Activated naive CD8-positive, alpha-beta T cell treated with anti-CD3 and anti-CD28 coated beads, Interleukin-2, amount 50 U/mL, for 24 hours (primary cell): Measurements from ENCODE around the gene COL1A1.

Experiments used
- ATAC-seq: fragments of 150-1000 bp; cut with Tn5 transposase; one replicate; pipeline ENCODE4 v1.10.0; 2021
- DNase-seq: peaks from one replicate; pipeline ENCODE4 v3.0.0; 2021
- H3K27ac Mint-ChIP-seq: one replicate; pipeline ENCODE4 v1.8.0; 2021; ENCODE audit warnings: mild to moderate bottlenecking, mixed read lengths
- H3K27me3 Mint-ChIP-seq: one replicate; pipeline ENCODE4 v1.8.0; 2021; ENCODE audit warnings: mixed read lengths
- H3K36me3 Mint-ChIP-seq: one replicate; pipeline ENCODE4 v1.8.0; 2021; ENCODE audit warnings: low read depth, mixed read lengths
- H3K4me1 Mint-ChIP-seq: one replicate; pipeline ENCODE4 v1.8.0; 2021; ENCODE audit warnings: mixed read lengths
- H3K4me3 Mint-ChIP-seq: one replicate; pipeline ENCODE4 v1.8.0; 2021; ENCODE audit warnings: mild to moderate bottlenecking, moderate library complexity, mixed read lengths
- H3K9me3 Mint-ChIP-seq: one replicate; pipeline ENCODE4 v1.8.0; 2021; ENCODE audit warnings: mixed read lengths

The COL1A1 gene

DNA sequence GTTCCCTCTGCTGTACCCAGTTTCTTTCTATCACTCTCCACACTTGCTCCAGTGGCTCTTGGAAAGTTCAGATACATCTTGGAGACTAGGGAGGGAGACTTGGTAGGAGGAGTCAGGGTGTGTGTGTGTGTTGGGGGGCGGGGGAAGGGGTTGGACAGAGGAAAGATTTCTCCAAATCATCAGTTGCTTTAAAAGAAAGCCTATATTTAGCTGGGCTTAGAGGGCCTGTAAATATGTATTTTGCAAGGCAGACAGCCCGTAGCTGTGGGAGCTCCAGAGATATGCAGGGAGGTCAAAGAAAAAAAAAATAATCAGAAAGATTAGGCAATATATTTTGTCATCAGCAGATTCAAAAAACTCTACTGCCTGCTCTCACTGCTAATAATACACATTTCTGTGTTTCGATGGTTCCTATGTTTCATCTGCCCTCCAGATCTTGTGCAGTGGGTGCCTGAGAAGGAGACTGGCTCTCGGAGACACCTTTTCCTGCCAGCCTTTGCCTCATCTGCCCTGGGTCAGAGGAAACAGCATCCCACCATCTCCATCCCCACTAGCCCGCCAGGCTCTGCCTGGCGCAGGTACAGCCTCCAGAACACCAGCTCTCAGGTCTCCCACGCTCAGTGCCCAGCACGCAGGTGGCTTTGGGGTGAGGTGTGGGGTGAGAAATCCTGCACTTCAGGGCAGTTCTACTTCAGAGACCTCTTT lies 46.2 kb downstream of the COL1A1 start:
- Mint-ChIP-seq H3K36me3 (no peaks in the 10 kb centered on the region), H3K9me3 (no peaks in the 10 kb centered on the region), H3K27ac (no peak overlapping the region), H3K4me3 (no peak overlapping the region), H3K27me3 (no peaks in the 10 kb centered on the region), H3K4me1 (peaks cover 29% of the 10 kb centered on the region)
- DNase-seq (no peak), ATAC-seq (no peak)

DNA sequence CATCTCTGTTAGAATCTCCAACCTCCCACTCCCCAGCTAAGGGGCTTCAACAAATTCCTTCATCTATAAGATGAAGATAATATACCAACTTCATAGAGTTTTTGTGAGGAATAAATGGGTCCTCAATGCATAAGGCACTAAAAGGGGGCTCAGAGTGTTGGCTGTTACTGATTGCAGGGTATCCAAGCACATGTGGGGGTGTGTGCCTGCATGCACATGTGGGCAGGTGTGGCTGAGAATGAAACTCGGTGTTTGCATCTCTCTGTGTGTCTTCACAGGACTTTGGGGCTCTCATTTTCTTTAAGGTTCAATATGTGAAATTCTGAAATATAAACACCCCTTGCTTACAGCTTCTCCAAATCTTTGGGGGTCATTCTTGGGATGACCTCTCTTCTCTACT lies 46.8 kb downstream of the COL1A1 start:
- no peaks in the 10 kb centered on the region for H3K27me3 Mint-ChIP-seq
- DNase-seq (no peak), ATAC-seq (no peak)
- H3K27ac Mint-ChIP-seq: no peak overlapping the region
- no peak overlapping the region for H3K4me3 Mint-ChIP-seq
- no peaks in the 10 kb centered on the region for H3K9me3 Mint-ChIP-seq
- no peaks in the 10 kb centered on the region for H3K36me3 Mint-ChIP-seq
- peaks cover 29% of the 10 kb centered on the region for H3K4me1 Mint-ChIP-seq

DNA sequence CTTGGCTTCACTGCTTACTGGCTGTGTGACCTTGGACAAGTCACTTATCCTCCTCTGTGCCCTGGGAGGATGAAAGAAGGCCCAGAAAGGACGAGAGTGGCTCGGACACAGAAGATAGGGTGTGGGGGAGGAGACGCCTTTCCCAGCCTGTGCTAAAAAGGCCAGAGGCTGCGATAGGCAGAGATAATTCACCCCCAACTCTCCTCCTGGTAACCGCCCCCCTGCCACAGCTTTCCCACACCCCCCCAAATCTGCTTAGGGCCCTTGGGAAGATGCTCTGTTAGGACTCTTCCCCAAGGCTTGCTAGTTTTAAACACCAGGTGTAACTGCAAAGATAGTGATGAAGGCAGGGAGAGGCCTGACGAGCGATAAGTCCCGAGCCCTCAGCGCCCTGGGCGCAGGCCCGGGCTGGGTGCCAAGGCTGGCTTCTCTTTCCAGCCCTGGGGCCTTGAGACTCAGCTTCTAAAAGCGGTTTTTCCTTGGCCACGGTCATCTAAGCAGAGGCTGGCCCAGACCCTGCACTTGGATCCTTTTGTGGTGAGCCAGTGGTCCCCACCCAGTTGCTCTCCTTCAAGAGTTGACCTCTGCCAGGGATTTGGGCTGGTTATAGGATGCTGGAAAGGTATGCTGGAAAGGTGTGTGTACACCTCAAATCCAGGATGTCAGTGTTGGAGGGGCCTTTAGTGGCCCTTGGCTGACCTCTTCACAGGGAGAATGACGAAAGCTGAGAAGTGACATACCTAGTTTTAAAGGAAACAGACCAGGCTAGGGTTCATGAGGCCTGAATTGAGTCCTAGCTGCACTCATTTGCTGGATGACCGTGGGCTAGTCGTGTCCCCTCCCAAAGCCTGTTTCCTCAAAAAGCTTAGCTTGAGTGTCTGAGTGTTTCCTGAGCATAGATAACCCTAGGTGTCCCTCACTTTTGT lies 47.5 kb downstream of the COL1A1 start:
- no peaks in the 10 kb centered on the region for H3K27me3 Mint-ChIP-seq
- no peaks in the 10 kb centered on the region for H3K36me3 Mint-ChIP-seq
- H3K4me3 Mint-ChIP-seq: no peak overlapping the region
- ATAC-seq (no peak), DNase-seq (no peak)
- no peak overlapping the region for H3K27ac Mint-ChIP-seq
- peaks cover 29% of the 10 kb centered on the region for H3K4me1 Mint-ChIP-seq
- no peaks in the 10 kb centered on the region for H3K9me3 Mint-ChIP-seq

DNA sequence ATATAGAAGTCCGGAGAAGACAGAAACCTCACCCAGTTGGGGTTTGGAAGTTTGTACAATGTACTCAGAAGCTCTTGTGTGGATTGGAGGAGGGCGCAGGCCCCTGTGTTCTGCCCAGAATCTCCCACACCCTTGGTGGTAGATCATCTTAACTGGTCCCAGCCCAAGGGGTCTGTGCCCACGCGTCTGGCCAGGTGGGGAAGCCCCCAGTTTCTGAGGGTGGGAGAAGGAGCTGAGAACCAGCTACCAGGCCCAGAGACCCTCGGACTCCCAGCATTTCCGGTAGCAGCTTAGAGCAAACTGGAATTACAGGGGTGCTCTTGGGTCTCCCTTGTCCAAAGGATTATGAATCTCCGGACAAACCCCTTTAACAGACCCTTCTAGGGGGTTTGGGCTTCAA lies 48.7 kb downstream of the COL1A1 start:
- H3K4me3 Mint-ChIP-seq: no peak overlapping the region

DNA sequence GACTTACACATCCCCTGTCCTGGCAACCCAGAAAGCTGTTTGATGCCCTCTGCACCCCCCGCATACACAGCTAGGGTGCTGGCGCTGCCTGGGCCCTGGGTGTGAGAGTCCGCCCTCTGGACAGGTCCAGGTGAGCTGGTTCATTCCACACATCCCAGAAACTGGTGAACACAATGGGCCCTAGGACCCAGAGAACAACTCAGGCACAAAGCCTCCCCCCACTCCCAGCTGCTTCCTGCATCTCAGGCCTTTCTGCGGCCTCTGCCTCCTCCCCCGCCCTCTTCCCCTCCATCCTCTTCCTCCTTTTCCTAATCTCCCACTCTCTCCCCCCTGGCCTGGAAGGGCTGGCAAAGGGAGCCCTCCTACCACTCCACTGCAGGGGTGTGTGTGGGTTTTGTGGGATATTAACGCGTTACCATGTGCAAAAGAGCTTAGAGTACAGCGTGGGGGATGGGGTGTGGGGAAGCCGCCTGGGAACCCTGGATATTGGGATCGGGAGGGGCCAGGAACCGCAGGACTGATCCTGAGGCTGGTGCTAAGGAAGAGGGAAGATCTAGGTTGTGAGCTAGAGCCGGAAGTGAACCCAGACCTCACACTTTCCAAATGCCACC lies 49.4 kb downstream of the COL1A1 start:
- DNase-seq (peak; percentile 58), ATAC-seq (peak; percentile 11)
- Mint-ChIP-seq H3K4me3 (peak overlapping the region; percentile 93), H3K27ac (peak overlapping the region; percentile 90), H3K36me3 (peaks cover 5% of the 10 kb centered on the region), H3K27me3 (no peaks in the 10 kb centered on the region), H3K9me3 (no peaks in the 10 kb centered on the region), H3K4me1 (peaks cover 35% of the 10 kb centered on the region)

More for the DNA sequence above, 48.7 kb downstream of the COL1A1 start:
- Mint-ChIP-seq H3K9me3 (no peaks in the 10 kb centered on the region), H3K27ac (peak overlapping the region; percentile 90), H3K27me3 (no peaks in the 10 kb centered on the region), H3K4me1 (peaks cover 28% of the 10 kb centered on the region), H3K36me3 (peaks cover 2% of the 10 kb centered on the region)
- no peak for ATAC-seq
- no peak for DNase-seq

DNA sequence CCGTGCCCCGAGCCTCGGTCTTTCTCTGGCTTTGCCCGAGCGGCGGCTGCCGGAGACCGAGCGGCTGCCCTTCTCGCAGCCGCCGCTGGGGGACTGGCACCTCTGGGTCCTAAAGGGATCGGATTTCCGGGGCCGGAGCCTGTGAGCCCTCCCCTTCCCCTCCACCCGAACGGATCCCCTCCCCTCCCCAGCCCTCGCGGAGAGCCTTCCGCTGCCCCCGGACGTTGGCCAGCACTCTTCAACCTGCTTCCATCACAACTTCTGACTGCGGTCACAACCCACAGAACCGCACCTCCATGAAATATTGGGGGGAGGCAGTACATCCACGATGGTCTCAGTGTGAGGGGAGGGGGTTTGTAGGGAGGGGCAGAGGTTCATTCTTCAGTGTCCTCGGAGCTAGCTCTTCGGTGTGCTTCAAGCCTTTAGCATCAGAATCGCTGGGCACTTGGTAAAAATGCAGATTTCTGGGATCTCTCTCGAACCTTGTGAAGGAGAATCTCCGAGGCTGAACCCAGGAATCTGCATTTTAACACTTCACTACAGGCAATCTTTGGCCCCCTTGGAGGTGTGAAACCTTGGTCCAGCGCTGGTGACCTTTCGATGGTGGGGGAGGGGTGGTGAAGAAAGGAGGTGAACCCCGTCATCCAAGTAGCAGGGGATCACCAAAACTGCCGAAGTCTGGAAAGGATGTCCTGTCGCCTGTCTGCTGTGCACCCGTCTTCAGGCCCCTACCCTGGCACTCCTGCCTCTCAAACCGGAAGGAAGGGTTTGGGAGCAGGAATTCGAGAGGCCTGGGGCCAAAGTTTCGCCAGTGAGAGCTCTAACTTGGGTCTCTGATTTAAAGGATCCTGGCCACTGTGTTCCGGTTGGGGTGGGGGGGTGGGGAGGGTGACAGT lies 50.1 kb downstream of the COL1A1 start:
- DNase-seq: peak; percentile 91
- H3K9me3 Mint-ChIP-seq: no peaks in the 10 kb centered on the region
- peaks cover 11% of the 10 kb centered on the region for H3K36me3 Mint-ChIP-seq
- peaks cover 43% of the 10 kb centered on the region for H3K4me1 Mint-ChIP-seq
- peak overlapping the region; percentile 90 for H3K27ac Mint-ChIP-seq
- peak; percentile 68 for ATAC-seq
- H3K4me3 Mint-ChIP-seq: peak overlapping the region; percentile 93
- H3K27me3 Mint-ChIP-seq: no peaks in the 10 kb centered on the region

DNA sequence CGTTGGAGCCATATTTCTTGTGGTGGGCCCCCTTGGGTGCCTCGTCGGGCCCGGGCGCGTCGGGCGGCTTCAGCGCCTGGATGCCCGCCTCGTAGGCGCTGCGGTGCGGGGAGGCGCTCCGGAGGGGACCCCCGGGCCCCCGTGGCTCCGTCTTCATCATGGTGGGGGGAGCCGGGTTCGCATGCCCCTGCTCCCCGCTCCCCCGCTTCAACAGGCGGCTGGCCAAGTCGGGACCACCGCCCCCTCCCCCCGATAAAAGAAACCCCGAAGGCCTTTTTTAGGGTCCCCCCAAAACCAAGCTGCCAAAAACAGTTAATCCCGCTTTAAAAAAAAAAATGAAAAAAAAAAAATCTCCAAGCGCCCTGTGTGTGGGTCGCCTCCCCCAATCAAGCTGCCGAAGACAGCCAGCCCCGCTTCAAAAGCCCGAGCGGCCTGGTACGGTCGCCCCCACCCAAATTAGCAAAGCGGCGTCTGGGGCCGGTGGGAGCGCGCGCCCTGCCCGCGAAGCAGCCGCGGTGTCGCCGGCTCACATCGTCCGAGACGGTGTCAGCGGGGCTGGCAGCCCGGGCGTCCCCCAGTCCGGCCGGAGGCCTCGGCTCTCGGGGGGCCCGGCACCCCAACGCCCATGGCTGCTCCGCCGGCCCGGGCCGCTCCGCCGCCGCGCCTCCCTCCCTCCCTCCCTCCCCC lies 50.9 kb downstream of the COL1A1 start, which contains the start of gene PPP1R9B:
Gene PPP1R9B, minus strand, starts transcription at position 324 of the 687 bp plus-strand sequence. Its CDS starts 164 bp downstream, at position 160.
- DNase-seq (no peak), ATAC-seq (no peak)
- Mint-ChIP-seq H3K4me3 (peak within 1 kb of the TSS; percentile 93), H3K27ac (peak within 1 kb of the TSS; percentile 90), H3K27me3 (no peaks in the 10 kb centered on the region), H3K36me3 (peaks cover 11% of the 10 kb centered on the region), H3K4me1 (peaks cover 47% of the 10 kb centered on the region), H3K9me3 (no peaks in the 10 kb centered on the region)

DNA sequence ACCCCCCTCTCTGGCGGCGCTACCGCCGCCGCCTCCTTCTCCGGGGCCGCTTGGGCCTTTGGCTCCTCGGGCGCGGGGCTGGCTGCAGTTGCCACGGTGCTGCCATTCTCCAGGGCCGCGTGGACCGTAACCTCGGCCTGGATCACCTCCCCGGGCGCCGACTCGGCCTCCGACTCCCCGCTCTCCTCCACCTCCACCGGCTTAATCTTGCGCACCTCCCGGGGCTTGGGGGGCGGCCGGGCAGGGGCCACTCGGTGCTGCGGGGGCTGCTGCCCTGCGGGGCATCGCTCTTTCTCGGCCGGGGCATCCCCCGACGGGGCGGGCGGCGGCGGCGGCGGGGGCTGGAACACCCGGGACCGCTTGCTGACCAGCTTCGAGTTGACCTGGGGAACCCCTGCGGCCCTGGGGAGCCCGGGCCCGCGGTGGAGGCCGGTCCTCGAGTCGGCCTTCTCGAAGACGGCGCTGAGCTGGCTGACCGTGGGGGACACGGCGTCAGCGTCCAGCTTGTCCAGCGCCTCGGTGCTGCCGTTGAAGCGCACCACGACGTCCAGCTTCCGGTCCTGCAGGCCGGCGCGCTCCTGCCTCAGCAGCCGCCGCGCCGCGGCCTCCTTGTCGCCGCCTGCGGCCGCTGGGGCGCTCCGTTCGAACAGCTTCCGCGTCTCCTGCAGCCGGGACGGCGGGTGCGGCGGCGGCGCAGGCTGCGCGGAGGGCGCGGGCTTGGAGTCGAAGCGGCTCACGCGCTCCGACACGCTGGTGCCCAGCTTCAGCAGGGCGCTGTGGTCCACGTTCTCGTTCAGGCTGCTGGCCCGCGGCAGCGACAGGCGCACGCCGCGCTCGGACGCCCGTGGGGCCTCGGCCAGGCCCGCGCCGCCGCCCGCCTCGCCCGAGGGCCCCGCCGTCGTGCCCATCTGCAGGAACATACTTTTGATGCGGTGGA lies 51.7 kb downstream of the COL1A1 start:
- DNase-seq (peak; percentile 65), ATAC-seq (no peak)
- Mint-ChIP-seq H3K4me3 (peak overlapping the region; percentile 93), H3K27ac (peak overlapping the region; percentile 89), H3K9me3 (no peaks in the 10 kb centered on the region), H3K36me3 (peaks cover 11% of the 10 kb centered on the region), H3K27me3 (no peaks in the 10 kb centered on the region), H3K4me1 (peaks cover 50% of the 10 kb centered on the region)

DNA sequence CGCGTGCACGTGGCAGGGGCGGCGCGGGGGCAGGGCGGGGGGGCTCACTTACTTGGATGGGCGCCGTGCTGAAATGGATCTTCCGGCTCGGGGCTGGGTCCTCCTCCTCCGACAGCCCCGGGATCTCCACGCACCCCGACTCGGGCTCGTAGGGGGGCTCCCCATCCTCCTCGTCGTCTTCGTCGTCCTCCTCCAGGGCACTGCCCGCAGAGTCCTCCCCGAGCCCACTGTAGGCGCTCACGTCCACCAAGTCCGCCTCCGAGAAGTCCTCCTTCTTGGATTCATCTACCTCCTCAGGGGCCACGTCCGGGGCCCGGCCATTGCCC lies 52.4 kb downstream of the COL1A1 start:
- ATAC-seq (no peak), DNase-seq (no peak)
- Mint-ChIP-seq H3K9me3 (no peaks in the 10 kb centered on the region), H3K27me3 (no peaks in the 10 kb centered on the region), H3K27ac (peak overlapping the region; percentile 89), H3K4me3 (peak overlapping the region; percentile 93), H3K36me3 (peaks cover 18% of the 10 kb centered on the region), H3K4me1 (peaks cover 50% of the 10 kb centered on the region)

DNA sequence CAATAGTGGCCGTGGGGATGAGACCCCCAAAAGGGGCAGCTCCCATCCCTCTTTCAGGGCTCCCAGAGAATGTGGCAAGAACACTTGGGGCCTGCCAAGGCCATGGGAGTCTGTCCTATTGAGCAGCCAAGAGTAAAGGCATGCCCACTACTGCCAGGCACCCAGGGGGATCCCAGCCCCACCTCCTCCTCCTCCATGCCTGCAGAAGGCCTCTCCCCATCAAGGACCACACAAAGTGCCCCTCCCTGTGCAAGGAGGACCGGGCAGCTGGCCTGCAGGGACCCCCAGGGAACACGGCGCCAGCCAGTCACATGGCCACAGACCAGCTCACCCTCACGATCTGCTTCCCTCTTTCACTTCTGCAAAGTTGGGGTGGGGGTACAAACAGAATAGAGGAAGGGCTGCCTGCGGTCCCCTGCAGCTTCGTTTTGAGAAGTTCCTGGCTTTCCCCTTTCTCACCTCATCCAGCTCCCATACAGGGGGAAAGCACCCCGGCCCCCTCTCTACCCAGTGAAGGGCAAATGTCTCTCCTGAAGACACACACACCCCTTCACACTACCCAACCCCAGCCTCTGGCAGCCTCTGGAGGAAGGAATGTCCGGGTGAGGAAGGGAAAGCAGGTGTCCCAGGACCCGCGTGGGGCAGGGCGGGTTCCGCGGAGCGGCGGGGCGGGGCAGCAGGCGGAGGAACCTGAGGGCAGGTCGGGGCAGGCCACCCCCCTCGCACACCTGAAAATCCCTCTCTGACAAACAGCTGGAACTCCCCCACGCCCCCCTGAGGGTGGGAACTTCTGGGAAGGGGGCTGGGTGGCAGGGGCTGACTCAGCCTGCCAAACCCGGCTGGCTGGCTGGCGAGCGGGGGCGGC lies 53.0 kb downstream of the COL1A1 start:
- H3K9me3 Mint-ChIP-seq: no peaks in the 10 kb centered on the region
- H3K27me3 Mint-ChIP-seq: no peaks in the 10 kb centered on the region
- DNase-seq (peak; percentile 82), ATAC-seq (peak; percentile 56)
- H3K4me3 Mint-ChIP-seq: peak overlapping the region; percentile 93
- H3K4me1 Mint-ChIP-seq: peaks cover 53% of the 10 kb centered on the region
- H3K36me3 Mint-ChIP-seq: peaks cover 20% of the 10 kb centered on the region
- H3K27ac Mint-ChIP-seq: peak overlapping the region; percentile 93

DNA sequence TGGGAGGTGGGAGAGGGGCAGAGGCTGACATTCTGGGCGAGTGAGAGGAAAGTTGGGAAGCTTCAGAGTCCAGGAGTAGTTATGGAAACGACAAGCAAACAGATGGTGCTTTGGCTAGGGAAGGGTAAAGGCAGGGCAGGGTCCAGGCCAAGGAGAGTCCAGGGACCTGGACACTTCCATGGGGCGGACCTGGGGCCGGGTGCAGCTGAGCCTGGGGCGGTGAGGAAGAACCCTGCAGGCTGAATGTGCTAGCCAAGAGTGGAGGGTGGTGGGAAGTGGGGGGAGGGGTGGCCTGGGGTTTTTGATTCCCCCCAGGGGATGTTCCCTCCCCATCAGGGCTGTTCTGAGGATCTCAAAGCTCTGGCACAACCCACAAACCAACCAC lies 53.6 kb downstream of the COL1A1 start:
- H3K36me3 Mint-ChIP-seq: peaks cover 24% of the 10 kb centered on the region
- H3K4me3 Mint-ChIP-seq: peak overlapping the region; percentile 93

More for the DNA sequence above, 53.6 kb downstream of the COL1A1 start:
- H3K9me3 Mint-ChIP-seq: no peaks in the 10 kb centered on the region
- H3K27ac Mint-ChIP-seq: peak overlapping the region; percentile 93
- DNase-seq (peak; percentile 42), ATAC-seq (no peak)
- no peaks in the 10 kb centered on the region for H3K27me3 Mint-ChIP-seq
- H3K4me1 Mint-ChIP-seq: peaks cover 57% of the 10 kb centered on the region
